ENCODE data around the gene NEUROD6. TPM values are rescaled to one million over a fixed set of nuclear protein-coding genes. Genes with fewer than 3 reads are reported as not detected.

NEUROD6 gene
- polyA plus RNA-seq, 5 donors, result 0.12 to 0.22 TPM; not detected in 3

DNA sequence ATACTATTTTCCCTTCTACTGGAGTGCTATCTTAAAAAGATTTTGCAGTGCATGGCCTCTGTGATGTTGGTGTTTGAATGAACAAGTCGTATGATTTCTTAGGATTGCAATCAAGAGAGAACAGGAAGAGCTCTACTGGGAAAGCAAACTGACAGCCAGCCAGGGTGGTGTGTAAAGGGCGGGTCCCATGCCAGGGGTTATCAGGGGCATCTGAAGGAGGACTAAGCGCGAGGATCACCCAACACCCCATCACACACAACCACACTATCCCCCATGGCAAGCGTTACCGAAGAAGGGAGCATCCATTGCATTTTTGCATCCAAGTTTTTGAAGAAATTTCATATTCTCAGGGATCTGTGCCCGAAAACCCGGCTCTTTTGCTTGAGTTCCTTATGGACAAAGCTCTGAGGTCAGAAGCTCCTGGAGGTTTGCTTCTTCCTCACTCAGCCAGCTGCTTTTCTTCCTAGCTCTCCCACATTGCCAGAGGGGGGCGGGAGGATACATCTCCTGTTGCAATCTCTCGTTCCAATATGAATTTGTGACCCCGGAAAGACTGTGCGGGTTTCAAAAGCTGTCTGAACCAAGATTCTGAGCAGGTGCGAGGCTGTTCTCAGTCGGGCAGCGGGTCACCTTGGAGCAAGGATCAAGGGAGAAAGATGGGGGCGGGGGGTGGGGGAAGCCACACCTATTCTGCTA lies 5.2 kb downstream of the NEUROD6 start:
- DNase-seq, result peak; percentile 84

DNA sequence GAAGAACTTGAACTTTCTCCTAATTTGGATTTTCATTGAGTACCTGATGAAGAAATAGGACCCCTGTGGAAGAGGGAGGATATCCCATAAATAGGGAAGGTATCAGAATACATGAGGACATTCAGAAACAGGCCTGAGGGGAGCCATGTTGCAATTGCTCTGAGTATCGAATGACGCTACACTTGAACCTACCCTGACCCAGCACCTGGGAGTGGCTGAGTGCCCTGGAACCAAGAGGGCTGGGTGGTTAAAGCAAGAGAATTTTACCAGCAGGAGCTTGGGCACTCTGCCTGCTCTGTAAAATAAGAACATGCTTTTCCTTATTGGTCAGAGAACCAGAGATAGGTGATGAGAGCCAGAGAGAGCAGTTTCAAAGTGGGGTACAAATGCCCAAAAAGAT lies 7.2 kb downstream of the NEUROD6 start:
- DNase-seq, result no peak

DNA sequence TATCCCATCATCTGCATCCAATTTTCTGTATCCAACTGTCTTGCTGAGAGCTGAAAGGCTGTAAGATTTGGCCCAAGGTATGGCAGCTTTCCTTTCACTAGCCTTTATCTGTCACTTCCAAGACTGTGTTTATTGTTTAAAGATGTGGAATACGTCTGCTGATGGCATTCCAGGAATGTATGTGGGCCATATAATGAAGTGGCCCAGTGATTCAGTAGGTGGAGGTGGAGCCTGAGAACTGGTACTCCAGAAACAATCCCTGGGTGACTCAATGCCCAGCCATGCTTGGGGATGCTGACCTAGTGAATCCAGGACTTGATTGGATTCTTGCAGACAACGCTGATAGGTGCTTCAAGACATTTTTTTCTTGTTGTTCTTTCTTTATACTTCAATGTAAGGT lies 13.5 kb downstream of the NEUROD6 start:
- DNase-seq, result no peak

DNA sequence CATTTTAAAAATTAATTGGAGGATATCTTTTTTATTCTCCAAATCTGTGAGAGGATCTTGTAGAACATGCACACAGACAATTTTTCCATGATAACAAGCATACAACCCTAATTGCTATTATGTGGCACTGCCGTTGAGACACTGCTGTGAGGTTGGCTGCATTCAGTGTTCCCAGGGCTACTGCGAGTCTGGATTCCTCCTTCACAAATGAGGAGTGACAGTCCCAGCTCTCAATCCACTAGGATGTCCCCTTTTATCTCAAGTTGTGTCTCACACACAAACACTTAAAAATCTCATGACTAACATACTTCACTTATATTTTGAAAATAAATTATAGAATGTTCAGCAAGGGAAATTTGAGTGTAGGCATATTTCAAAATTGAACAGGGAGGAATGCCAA lies 14.1 kb downstream of the NEUROD6 start:
- no peak for DNase-seq

DNA sequence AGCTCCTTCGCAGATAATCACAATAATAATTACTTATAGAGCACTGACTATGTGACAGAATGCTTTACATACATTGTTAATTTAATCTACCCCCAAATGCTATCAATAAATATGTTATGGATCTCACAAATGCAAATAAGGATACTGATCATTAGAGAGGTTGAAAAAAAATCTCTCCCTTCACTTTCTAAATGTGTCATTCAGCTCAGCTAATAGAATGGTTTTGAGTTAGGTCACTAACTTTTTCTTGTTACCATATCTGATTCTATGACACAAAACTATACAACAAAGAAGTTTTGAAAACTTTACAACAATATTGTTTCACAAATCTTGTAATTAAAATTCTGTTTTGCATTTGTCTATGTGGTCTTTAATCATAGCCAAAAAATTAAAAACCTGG lies 17.4 kb downstream of the NEUROD6 start:
- DNase-seq, result no peak

DNA sequence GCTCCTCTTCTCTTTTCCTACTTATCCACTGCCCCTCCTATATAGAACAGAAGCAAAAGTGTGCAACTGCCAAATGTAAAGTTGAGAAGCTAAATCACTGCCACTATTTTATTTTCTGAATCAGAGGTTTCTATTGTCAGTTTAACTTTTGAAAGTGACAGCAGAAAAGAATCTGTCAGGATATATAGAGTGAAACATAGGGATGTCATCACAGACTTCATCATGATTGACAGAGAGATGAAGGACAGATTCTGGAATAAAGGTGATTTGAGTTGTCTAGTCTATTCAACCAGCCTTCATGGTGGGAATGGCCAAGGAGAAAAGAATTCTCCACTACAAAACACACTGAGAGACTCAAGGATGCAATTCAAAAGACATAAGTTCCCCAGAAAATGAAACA lies 19.9 kb downstream of the NEUROD6 start:
- no peak for DNase-seq

DNA sequence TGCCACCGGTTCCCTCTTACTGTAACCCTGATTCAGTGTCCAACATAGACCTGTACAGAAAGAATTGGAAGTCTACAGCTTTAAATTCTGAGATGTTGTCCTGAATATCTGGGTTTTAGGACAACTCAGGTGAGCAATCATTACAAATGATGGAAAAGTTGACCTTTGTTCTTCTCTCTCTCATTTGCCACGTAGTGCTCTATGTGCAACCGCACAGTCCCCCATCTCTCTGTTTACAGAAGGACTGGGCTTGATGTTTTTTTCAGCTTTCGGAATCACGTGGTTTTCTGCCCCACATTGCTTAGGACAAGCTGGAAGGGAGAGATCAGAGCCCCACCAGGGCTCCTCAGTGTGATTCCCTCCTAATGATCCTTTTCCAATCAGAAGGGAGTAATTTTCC lies 22.2 kb downstream of the NEUROD6 start:
- no peak for DNase-seq

DNA sequence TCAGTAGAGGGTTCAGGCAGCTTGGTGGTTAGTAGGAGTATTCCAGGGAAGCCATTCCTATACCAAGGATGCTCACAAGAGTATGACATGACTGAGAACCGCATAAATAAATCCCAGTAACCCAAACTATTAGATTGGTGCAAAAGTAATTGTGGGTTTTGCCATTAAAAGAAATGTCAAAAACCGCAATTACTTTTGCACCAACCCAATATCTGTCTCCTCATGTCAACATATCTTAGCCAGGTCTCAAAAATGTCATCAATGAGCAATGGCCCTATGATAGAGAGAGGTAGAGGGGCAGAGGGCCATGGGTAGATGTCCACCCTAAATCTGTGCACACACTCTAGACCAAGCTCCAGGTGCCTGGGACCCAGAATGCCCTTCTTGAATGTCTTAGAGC lies 23.6 kb downstream of the NEUROD6 start:
- DNase-seq, result no peak

DNA sequence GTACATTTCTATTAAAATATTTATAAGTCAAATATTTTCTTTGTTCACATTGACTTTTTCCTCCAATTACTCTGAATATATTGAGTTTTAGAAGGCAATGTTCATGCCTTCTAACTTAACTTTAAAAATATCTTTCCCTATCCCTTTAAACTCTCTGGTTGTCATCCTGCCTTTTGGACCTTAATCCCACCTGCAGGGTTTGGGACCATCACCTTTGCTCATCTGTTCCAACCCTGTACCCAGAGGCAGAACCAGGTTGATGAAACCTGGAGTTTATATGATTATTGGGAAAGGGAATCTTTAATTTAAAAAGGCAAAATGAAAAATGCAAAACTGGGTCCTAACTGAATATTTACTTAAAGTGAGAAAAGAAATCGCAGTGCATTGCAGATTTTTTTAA lies 24.8 kb downstream of the NEUROD6 start:
- no peak for DNase-seq

DNA sequence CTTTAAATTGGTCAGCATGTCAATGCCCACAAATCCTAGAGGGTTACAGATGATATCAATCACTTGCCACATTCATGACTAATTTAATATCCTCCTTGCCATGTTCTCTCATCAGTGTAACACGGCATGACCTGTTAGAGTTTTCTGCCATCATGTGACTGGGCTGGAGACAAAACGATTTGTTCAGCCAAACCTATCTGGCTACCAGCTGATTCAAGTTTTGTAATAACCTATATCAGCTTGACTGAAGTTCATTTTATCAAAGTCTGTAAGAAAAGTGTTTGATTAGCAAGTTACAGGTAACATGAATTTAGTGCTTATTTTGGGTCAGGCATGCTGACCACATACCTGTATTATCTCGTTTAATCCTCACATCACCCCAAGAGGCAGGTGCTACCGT lies 25.7 kb downstream of the NEUROD6 start:
- no peak for DNase-seq

DNA sequence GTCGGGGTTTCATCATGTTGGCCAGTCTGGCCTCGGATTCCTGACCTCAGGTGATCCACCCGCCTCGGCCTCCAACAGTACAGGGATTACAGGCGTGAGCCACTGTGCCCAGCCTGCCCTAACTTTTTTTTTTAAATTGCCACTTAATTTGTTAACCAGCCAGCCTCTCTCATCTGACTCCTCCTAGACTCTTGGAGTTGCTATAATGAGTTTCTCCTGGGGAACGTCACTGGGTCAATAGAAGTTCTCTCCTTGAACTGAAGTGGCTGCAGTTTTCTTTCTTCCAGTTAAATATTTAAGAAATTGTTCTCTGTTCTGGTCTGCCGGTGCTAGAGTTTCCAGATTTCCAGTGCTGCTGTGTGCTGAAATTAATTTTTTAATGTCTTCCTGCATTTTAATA lies 27.6 kb downstream of the NEUROD6 start:
- DNase-seq, result no peak

DNA sequence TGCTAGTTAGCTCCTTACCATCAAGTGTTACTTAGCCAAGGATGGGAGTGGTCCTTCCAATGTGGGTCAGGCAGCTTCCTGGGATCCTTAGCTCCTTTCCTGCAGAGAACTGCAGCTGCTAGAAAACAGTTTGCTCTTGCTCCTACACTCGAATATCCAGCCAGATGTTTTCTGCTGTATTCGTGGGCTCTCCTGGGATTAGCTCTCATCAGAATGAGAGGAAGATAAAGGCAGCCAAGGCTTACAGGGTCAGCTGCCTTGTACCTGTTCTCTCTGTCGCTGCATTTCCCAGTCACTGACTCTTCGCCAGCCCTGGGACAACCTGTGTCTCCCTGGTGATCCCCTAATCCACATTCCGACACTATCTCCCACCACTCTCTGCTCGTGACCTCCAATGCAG lies 29.0 kb downstream of the NEUROD6 start:
- DNase-seq, result no peak

DNA sequence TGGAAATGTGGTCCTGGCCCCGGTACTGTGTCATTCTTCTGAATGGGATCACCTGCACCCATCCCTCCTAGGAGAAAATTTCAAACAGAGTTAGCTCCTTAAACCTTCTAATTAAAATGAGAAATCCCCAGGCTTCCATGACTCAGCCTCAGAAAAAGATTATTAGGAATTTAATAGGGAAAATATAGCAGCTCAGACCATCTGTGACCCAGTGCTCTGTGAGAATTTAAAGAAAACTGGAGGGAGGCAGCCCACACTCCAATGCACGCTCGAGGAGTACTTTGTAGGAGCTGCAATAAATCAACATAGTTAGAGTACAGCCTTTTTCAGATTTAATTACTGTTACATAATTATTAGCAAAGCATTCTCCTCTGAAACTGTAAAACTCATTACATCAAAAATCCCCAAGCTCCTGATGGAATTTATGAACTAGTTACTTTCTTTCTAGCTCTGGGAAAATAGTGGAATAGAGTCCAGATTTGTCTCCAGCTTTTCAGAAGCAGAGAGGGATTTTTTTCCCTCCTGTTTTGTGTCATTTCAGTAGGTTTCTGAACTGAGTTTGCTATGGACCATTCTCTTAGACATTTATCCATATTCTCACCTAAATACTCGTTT lies 30.1 kb downstream of the NEUROD6 start:
- no peak for DNase-seq

DNA sequence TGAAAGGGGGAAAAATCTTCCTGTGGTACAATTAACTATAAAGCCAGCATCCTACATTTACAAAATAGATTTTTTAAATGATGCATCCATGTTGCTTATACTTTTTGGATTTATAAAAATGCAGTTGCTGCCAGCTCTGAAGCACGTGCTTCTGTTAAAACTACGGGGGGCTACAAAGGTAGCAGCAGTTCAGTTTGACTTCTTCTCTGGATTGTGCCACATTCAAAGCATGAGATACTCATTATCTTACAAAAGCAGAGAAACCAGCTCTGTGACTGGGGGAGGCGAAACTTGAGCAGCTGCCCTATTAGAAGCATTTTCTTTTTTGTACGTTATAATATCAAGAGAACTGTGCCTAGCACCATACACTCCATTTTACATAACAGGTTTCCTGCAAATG lies 31.1 kb downstream of the NEUROD6 start:
- DNase-seq, result no peak

DNA sequence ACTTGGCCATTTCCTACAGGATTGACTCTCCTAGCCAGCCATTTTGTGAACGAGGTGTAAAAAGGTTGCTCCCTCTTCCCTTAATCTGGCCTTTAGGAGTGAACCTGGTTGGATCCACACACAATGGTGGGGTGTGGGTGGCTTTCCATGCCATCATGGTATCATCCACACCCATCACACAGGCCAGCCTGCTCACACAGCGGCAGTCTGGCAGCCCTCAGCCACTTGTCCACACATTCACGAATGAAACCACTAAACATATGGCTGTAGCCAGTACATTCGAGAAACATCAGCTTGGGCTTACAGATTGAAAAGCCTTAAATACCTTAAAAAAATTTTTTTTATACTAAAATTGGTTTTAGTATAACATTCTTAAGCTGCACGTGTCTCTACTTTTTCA lies 31.9 kb downstream of the NEUROD6 start:
- DNase-seq, result no peak

DNA sequence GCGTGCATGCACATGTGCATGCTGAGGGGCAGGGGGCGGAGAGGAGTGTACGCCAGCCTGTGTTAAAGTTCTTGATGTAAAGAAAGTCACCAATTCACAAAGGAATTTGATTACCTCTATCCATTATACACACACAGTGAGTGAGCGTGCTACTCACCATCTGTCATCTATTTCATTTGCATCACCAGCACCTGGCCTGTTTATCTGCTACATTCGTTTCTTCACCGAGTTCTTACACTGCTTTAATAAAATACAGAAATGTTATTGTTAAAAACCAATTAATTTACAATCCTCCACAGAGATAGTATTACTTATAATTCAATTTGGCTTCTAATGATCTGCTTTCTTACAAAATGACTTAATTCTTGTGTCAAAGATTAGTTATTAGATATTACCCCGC lies 32.6 kb downstream of the NEUROD6 start:
- DNase-seq, result no peak

DNA sequence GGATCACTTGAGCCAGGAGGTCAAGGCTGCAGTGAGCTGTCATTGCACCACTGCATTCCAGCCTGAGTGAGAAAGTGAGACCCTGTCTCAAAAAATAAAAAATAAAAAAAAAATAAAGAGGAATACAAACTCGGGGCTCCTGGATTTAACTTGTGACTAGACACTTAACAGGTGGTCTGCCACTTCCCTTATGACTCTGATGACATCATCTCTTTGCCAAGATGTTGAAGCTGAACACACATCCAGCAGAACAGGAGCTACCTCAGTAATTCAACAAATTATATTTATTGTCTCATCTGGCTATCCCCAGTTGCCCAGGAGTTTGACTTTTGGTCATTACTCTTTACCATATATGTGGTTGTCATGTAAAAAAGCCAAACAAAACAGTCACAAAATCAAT lies 35.3 kb downstream of the NEUROD6 start:
- no peak for DNase-seq

DNA sequence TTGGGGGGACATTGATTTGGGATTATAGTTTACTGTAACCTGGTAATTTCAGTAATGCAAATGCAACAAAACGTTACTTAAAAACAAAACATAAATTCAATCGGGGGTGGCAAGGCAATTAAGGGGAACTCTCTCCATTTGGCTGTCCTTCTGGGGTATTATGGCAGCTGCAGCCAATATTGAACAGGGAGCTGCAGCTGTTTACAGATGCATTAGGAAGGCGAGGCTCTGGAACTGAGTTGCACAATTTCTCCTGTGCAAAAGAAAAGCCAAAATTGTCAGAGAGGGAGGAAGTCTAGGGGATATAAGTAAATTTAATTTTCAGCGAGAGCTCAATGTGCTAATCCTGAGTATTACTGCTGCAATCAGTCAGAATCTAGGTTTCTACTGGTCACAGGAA lies 36.1 kb downstream of the NEUROD6 start:
- peak; percentile 36 to 44 for DNase-seq

DNA sequence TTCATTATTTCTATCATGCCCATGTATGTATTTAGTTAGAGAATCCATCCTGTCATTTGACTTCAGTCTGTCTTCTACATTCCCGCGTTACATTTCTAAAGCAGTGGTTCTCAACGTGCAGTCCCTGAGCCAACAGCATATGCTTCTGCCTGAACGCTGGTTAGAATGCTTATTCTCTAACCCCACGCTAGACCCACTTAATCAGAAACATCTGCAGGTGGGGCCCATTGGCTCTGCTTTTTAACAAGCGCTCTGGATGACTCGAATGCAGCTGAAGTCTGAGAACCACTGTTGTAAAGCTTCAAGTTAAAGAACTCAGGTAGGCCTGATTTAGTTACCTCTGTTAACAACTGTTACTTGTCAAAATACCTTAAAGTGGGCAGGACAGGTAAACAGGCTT lies 38.2 kb downstream of the NEUROD6 start:
- no peak for DNase-seq

DNA sequence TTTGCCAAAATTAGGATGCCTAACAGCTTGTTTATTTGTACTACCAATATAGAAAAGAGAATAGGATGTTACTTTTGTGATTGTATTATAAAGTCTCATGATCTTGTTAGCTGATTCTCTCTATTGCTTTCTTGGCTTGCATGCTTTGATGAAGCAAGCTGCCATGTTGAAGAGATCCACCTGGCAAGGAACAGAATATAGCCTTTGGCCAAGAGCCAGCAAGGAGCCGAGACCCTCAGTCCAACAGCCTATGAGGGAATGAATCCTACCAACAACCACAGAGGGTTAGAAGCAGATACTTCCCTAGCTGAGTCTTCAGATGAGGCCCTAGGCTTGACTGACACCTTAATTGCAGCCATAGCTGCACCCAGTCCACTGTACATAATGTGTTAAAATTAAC lies 41.2 kb downstream of the NEUROD6 start:
- no peak for DNase-seq

DNA sequence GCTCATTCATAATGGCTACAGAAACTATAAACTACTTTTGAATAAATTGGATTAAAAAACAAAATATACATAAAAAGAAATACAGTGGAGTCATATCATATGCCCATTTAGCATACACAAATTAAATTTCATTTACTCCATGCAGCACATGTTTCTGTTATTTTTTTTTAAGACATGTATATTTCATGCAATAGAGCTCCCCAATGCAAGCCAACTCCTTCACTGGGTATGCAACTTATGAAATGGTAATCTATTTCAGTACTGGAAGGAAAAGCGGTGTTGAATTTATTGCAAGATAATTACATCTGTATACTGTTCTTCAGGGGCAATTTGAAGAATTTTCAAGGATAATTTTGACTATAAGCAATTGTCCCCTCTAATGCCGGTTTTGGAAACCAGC lies 49.9 kb downstream of the NEUROD6 start:
- no peak for DNase-seq
